Hematopoietic multipotent progenitor cell treated with erythropoietin and hydrocortisone succinate and interleukin-3 and kit ligand, for 15 days (in vitro differentiated cells): ENCODE data around the gene LRIT3.
"Not testable (repeated sequence)": the region's sequence is repeated elsewhere in the genome, so short reads cannot be mapped to it uniquely, and the experiment has no call there.

ENCODE experiments used
- DNase-seq: peaks from one replicate; pipeline ENCODE4 v3.0.0-alpha.2; 2015; ENCODE audit warnings: low spot score

LRIT3 gene

DNA sequence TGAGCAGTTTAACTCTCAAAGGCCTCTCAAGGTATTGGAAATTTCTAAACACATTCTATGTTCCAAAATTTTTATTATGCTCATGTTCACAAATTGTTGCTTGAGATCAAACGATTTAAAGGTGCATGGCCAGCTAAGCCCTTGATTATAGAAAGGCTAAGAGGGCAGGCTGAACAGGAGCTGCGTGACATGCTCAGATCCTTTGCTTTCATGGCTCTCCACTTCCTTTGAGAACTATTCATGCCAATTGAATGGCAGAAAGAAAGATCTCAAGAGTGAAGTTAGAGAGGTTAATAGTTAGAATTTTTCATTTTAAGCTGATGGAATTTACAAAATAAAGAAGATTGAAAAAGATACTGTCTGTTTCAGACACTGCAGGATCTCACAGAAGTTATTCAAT lies 594 bp downstream of the LRIT3 start:
- no peak for DNase-seq

DNA sequence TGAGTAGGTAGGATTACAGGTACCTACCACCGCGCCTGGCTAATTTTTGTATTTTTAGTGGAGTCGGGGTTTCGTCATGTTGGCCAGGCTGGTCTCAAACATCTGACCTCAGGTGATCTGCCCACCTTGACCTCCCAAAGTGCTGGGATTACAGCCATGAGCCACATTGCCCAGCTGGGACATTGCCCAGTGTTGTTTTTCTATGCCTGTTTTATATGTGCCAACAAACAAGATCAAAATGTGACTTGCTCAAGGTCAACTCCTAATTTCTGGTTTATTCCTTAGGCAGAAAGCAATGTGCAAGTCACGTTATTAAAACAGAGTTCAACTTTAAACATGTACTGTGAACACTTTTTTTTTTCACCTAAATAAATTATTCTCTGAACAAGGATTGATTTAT lies 2.7 kb downstream of the LRIT3 start:
- DNase-seq: no peak

DNA sequence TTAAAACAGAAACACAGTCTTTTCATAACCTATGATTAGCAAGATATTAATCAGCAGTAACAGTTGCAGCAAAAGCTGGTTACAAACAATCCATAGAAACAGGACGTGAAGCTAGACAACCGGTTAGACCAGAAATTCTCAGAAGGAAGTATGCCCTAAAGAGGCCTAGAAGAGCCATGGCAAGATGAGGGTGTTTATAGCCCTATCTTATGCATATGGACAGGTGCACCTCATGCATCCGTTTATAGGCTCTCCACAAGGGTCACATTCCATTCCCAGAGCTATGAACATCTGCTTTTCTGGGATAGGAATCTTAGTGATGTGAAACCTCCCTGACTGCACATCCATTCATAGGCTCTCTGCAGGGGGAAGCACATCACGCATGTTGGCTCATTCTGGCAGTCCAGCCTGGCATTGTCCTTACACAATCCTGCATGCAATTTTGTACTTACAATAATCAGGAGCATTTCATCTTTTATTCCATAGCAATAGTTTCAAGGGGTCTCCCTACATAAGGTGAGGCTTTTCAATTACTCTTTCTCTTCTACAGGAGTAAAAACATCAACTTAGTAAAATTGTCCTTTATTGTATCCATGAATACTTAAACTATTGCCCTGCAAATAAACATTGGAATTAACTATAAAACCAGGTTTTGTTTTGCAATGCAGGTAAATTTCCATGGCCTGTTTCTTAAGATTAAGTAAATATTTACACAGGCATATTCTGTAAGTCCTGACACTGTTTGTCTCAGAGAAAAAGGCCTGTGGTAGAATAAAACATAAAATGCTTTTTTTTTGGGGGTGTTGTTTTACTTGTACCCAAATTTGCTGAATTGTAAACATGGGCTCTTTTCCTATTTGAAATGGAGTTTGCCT lies 11.8 kb downstream of the LRIT3 start:
- not testable (repeated sequence) for DNase-seq

DNA sequence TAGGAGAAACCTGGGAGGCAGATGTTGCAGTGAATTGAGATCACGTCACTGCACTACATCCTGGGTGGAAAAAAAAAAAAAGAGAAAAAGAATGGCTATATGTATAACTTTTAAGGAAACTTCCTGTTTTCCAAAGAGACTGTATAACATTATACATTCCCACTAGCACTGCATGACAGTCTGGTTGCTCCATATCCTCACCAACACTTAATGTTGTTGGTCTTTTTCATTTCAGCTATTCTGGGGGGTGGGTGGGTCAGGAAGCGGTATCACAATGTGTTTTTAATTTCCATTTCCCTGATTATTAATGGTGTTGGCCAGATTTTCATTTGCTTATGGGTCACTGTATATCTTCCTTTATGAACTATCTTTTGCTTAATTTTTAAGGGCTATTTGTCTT lies 13.4 kb downstream of the LRIT3 start:
- DNase-seq: no peak

DNA sequence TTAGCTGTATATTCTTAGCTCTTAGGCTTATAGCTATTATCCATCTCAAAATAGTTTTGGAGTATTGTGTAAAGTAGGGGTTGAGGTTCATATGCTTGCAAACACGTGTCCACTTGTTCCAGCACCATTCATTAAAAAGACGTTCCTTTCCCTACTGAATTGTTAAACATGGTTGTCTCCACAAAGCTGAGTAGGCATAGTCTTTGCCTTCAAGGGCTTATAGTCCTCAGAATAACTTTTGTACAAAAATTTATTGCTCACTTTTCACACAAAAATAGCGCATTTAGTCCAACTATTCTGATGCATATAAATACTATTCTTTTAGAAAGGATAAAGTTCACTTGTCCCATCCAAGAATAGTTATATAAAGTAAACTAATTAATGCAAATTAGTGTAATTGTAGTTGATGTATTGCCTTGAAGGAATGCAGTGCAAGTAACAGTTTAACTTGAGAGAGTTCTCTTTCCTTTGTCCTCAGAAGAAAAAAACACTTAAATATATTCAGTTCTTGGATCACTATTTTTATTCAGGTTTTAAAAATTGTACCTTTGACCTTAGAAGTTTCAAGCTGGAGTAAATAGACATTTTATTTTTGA lies 14.1 kb downstream of the LRIT3 start:
- no peak for DNase-seq

DNA sequence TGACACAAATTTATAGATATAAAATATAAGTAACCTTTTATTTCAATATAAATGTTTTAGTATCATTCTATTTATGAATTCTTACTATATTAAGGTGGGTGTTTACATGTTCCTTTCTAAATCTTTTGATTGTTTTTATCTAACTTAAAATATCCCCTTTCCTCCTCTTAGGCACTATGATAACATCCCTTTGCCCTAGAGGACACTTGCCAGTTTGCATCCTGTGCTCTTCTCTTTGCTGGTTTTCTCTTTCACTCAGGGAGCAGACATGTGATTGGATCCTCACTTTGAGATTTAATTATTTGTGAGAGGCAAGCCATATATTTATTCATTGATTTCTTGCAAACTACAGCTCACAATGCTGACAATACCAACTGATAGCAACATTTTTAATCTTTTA lies 16.2 kb downstream of the LRIT3 start:
- no peak for DNase-seq

DNA sequence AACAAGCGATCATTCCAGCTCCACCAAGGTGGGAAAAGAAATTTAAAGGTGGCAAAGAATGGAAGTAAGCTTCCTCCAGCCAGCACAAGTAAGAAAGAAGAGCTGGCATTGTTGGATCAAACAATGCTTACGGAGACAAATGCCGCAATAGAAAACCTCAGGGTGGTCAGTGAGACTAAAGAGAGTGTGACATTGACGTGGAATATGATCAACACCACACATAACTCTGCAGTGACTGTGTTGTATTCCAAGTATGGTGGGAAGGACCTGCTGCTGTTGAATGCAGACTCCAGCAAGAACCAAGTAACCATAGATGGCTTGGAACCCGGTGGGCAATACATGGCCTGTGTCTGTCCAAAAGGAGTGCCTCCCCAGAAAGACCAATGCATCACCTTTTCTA lies 22.2 kb downstream of the LRIT3 start:
- no peak for DNase-seq

DNA sequence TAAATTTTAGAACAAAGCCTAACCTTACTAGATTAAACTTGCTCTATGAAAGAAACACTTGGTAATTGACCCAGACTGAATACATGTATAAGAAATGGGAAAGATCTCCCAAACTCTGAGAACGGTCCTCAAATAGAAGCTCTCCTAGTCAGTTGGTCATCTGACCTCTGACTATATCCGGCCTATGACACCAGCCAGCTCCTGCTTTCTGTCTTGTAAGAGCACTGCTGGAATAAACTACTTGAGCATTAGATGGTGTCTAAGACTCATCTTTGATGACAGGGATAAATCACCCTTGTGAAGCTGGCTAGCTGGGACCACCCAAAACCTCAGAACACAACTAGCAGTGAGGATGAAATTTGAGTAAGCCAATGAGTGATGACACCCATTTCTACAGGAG lies 24.2 kb downstream of the LRIT3 start:
- DNase-seq: no peak

DNA sequence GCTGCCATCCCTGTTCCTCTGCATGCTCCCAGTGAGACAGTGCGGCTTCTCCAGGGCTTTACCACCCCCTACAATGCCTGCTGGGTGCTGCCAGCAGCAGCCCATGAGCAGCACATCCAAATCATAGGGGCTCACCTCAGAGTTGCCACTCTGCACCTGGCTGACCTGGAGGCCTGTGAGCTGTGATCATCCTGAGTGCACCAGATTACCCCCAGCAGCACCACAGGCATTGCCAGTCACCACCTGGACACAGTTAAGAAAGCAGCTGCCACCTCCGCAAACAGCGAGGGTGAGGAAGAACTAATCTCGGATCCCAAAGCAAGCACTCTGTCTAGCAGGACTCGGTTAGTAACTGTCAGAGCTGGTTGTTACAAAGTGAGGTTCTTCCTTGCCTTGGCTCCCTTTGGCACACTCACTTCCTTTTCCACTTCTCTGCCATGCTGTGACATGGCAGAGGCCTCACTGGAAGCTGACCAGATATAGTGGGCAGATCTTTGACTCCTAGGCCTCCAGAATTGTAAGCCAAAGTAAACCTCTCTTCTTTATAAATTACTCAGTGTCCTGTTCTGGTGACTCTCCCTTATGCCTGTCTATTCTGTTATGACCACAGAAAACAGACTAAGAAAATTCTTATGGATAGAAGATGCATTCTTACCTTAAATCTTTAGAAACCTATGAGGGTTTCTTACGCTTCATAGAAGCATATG lies 25.2 kb downstream of the LRIT3 start:
- DNase-seq: no peak

DNA sequence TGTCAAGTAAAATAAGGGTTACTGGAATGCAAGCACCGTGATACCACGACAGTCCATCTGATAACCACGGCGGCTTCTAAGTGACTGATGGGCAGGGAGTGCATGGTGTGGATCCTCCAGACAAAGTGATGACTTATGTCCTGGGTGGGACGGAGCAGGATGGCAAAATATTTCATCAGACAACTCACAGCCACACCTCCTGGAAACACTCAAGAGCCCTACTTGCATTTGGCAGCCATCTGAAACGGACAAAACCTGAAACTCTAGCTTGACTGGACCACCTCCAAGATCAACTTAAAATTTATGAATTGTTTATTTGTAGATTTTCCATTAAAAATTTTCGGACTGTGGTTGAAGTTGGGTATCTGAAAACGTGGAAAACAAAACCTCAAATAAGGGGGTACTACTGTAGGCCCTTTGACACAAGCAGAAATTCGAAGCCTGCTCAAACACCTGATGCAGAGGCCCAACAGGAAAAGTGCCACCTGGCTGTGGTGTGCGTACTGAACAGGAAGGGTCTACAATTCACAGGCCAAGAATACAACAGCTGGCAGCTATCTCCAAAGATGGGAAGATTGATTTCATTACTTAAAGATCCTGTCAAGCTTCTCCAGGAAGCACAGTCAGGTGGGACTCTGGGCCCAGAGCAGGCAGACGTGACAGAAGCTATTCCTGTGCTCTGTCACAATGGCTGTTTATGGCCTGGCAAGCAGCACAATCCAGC lies 26.0 kb downstream of the LRIT3 start:
- no peak for DNase-seq

DNA sequence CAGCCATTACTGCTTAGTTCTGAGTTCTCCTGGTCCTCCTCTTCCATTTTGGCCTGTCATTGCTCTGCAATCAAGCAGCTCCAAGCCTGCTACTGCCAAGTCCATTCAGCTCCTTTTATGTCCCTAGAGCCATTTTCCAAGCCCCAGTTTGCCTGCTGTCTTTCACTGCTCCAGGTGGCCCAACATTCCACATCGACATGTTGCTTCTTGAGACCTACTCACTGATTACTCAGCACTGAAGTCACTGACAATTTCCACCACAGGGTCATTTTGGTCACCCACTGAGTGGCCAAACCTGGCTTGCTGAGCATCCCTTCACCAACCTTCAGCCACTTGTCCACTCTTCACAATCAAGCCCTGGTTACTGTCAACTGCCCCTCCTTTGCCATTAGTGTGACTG lies 27.2 kb downstream of the LRIT3 start:
- DNase-seq: no peak

DNA sequence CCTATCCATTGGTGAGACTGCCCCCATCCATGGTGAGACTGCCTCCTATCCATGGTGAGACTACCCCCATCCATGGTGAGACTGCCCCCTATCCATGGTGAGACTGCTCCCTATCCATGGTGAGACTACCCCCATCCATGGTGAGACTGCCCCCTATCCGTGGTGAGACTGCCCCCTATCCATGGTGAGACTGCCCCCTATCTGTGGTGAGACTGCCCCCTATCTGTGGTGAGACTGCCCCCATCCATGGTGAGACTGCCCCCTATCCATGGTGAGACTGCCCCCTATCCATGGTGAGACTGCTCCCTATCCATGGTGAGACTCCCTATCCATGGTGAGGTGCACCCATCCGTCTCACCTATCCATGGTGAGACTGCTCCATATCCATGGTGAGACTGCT lies 27.6 kb downstream of the LRIT3 start:
- not testable (repeated sequence) for DNase-seq

DNA sequence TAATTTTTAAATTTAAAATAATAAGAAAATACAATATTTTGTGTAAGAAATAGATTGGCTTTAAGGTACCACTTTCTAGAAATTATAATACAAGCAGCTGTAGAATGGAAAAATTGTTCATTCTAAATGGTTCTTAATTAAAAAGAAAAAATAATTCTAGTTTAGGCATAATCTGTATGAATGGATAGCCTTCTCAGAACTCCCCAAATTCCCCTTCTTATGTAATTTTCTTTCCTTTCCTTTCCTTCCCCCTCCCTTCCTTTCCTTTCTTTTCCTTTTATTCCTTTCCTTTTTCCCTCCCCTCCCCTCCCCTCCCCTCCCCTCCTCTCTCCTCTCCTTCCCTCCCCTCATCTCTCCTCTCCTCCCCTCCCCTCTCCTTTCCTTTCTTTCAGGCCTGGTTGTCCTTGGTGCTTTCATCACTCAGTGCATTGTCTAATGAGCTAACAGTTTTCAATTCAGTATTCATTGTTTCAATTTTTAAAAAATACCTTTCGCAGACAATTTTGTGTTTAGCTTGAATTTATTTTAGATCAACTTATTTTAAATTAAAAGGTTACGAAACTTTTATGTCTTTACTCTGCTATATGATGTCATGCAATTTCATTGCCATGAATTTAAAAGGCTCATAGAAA lies 28.8 kb downstream of the LRIT3 start:
- DNase-seq: no peak

DNA sequence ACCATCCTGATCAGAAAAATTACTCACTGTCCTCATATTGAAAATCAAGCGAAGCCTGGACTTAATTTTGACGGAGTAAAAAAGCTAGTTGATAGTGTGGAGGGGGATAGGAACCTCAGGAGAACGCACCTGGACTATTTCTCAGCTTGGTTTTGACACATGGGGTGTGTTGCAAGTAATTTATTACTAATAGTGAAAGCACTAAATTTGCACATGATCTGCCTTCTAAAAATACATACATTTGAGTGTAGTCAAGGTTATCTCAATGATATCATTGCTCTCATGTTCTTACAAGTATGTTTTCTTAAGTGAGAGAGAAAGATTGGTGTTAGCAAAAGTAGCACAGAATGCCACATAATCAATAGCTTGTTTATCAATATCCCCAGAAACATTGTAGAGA lies 29.5 kb downstream of the LRIT3 start:
- DNase-seq: no peak

DNA sequence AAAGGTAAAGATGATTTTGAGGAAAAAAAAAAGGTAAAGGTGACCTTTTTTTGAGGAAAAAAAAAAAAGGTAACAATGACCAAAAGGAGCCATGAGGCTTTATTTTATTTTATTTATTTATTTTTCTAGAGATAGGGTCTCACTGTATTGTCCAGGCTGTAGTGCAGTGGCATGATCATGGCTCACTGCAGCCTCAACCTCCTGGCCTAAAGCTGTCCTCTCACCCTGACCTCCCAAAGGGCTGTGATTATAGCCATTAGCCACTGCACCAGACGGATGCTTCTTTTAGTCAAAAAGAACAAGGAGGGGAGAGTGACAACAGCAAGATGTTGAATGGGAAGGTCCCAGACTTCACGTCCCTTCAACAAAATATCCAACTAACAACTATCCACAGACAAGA lies 30.4 kb downstream of the LRIT3 start:
- DNase-seq: no peak

DNA sequence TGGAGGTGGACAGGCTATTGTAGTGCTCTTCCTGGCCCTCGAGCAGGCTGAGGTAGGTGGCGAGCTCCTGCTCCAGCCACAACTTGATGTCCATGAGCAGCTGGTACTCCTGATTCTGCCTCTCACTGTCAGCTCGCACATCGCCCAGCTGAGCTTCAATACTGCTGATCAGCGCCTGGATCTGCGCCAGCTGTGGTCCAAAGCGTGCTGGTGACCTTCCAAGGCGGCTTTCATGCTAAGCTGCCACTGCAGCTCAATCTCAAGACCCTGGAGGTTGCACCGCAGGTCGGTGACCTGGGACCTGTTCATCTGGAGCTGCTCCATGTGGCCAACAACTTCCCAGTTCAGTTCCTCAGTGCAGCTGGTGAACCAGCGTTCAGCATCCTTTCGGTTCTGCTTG lies 31.2 kb downstream of the LRIT3 start:
- DNase-seq: no peak

DNA sequence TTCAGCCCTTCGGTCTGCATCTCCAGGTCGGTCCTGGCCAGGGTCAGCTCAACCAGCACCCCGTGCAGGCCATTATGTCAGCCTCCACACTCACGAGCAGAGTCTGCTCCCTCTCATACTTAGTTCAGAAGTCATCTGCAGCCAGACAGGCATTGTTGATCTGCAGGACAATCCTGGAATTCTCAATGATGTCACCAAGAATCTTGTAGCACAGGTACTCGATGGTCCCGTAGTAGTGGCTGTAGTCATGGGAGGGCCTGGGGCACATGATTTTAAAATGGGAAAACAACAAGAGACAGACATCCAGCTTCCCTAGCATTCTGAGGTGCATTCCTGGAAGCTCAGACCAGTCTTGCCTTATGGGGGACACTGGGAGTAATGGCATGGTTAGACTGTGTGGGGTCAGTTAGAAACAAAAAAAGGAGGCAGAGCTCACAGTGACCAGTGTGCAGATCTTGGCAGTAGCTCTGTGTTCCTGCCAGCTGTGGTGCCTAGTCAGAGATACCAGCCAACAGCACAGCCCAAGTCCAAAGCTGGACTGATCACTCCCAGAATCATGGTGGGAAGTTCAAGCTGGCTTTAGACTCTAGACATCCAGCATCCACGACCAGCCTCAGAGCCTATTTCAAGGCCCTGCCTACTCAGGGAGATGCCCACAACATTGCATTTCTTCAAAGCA lies 31.9 kb downstream of the LRIT3 start:
- no peak for DNase-seq

DNA sequence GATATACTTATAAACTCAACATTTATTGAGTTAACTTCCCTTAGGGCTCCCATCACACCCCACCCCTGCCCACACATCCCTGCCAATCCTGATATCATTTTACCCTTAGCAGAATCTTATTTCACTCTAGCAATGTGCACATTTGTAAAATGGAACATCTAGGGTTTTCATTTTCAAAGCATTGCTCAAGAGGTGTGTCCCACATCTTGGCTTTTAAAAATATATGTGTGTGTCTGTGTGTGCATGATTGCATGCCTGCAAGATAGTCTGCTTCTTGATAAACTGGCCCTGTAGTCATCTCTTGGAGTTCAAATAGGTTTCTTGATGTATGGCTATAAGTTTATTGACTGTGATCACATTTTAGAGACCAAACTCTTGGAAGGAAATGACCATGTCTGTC lies 38.4 kb downstream of the LRIT3 start:
- DNase-seq: no peak

DNA sequence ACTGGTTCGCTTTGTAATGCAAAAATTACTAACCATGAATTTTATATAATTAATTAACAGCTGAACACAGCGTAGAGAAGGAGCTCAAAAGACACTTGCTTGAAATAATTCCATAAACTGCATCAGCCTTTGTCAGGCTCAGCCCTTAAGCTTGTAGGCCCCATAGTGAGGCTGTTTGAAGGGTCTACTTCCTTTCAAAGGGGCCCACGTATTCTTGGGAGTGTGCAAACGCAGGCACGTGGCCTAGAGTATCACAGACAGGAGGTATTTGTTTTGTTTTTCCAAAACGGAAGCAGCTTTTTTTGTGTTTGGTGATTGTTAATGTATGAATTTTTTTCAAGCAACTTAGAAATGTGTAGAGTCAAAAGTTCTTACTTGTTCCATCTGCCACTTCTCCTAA lies 39.2 kb downstream of the LRIT3 start:
- no peak for DNase-seq

DNA sequence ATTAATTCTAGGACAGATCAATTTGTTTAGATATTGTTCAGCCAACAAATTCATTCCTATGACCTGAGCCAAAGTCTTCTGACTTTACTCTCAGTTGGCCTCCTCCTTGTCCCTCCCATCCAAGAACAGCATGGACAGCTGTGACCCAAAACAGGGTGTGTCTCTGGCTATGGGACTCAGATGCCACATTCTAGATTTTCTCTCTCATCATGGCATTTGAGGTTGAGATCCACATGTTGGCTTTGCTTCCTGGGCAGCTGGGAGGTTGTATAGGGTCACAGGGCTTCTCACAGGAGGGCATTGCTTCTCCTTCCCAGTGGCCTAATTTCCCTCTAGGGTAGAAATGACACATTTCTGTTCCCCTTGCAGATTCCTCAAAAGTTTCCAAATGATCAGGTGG lies 42.2 kb downstream of the LRIT3 start:
- no peak for DNase-seq

DNA sequence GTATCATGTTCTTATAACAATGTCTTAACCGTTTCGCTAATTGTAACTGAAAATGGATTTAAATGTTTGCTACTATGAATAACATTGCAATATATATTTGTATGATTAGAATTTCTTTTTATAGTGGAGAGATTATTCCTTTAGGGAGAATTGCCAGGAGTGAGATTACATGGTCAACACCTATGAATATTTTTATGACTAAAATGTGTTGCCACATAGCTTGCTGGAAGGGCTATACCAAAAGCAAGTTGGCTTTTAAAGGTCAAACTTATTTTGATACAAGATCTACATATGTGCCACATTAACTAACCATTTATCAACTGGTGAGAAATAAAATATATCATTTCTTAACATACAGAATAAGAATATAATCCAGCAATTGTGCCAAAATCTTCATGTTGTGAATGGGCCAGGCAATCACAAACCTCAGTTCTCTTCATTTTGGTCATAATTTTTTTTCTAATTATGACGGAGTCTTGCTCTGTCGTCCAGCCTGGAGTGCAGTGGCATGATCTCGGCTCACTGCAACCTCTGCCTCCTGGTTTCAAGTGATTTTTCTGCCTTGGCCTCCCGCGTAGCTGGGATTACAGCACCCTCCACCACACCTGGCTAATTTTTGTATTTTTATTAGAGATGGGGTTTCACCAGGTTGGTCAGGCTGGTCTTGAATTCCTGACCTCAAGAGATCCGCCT lies 54.8 kb downstream of the LRIT3 start:
- DNase-seq: no peak
